ENCODE measurements around the gene KLHL17. TPM values are rescaled to one million over a fixed set of nuclear protein-coding genes. Genes with fewer than 3 reads are reported as not detected.

The KLHL17 gene
- total and polyA plus RNA-seq, 9 of the 15 experiments (the other 6 are each of a cell fraction or from before 2014, with no cell fraction given), result 0.14 to 84.8 (median 13.0) TPM

GRCh38 chr1:941015-941587 is 19.3 kb upstream of the KLHL17 start (continued):
- no peak for TF ChIP-seq GABPA (tag; conservative IDR thresholded peaks at IDR 0.05; ENCODE audit: low read depth)
- TF ChIP-seq XRCC4 (IDR thresholded peaks at IDR 0.05; ENCODE audit: extremely low read depth, insufficient read depth, insufficient read length), result no peak
- TF ChIP-seq GTF3C2 (IDR thresholded peaks at IDR 0.05; ENCODE audit: borderline replicate concordance, extremely low read depth, insufficient read length), result no peak
- no peak for TF ChIP-seq ZKSCAN8 (CRISPR knock-in tag; IDR thresholded peaks at IDR 0.05)
- TF ChIP-seq FOXM1 (IDR thresholded peaks at IDR 0.05; ENCODE audit: low read depth), result no peak
- 0 out of 2 replicates have a peak, but pooled peaks have one; percentile 10 for TF ChIP-seq FOXM1 (CRISPR knock-in tag; IDR thresholded peaks at IDR 0.05; ENCODE audit: low read depth)
- TF ChIP-seq ZFX (CRISPR knock-in tag; IDR thresholded peaks at IDR 0.05), result peak; percentile 49
- no peak for TF ChIP-seq ZNF449 (CRISPR knock-in tag; IDR thresholded peaks at IDR 0.05)
- TF ChIP-seq NONO (IDR thresholded peaks at IDR 0.05; ENCODE audit: low read depth in 2 of 2, low read length in 1 of 2), result no peak
- no peak for TF ChIP-seq CBX2 (IDR thresholded peaks at IDR 0.05; ENCODE audit: insufficient read depth, low read length, poor library complexity, severe bottlenecking)
- no peak for TF ChIP-seq RBBP5 (IDR thresholded peaks at IDR 0.05; ENCODE audit: borderline replicate concordance, insufficient read depth, low read length, poor library complexity, severe bottlenecking)
- TF ChIP-seq IRF1 (CRISPR knock-in tag; IDR thresholded peaks at IDR 0.05; ENCODE audit: borderline replicate concordance), result no peak
- no peak for TF ChIP-seq U2AF2 (optimal IDR thresholded peaks at IDR 0.05; ENCODE audit: low read depth, low read length)
- TF ChIP-seq CSDE1 (IDR thresholded peaks at IDR 0.05), result no peak
- no peak for TF ChIP-seq HMBOX1 (IDR thresholded peaks at IDR 0.05)
- no peak for TF ChIP-seq PHF20 (IDR thresholded peaks at IDR 0.05; ENCODE audit: partially characterized antibody)
